K562 (cell line): ENCODE measurements around the gene TLNRD1. TPM values are rescaled to one million over a fixed set of nuclear protein-coding genes. Genes with fewer than 3 reads are reported as not detected.

Experiments
- ATAC-seq: fragments of 200-7000 bp; cut with Tn5 transposase; 3 replicates; pipeline ENCODE4 v1.9.1; 2020; ENCODE audit warnings: moderate library complexity
- BruUV-seq: library from RNA; stranded (reverse); fragments of 400-500 nt; replicated peaks from 2 replicates; lab custom pipeline; 2021; lab: Mats Ljungman, UMichigan
- CTCF ChIA-PET: fragments of 300-600 bp; formaldehyde crosslinking; extraction: SDS; loops from one replicate; lab custom pipeline; 2021; ENCODE audit warnings: low intra/inter-chr PET ratio; lab: Yijun Ruan, JAX
- POLR2A ChIA-PET: fragments of 300-600, 350-650 bp; sonication (Branson Sonifier 250); formaldehyde crosslinking; extraction: SDS; loops from one replicate; lab custom pipeline; 2021; ENCODE audit warnings: antibody characterized with exemption, inconsistent platforms; lab: Yijun Ruan, JAX
- DNase-seq, 4 experiments: peaks; one replicate each; pipeline versions ENCODE4 v3.0.0 to v3.0.0-alpha.2; 2011 to 2018; ENCODE audit warnings: low spot score in 3 of 4, mixed read lengths in 3 of 4; ENCODE audit errors: extremely low read depth in 1 of 4
- FAIRE-seq: peaks from 2 replicates; lab custom pipeline; 2011; peaks lifted over from hg19 to GRCh38; lab: Jason Lieb, UNC
- H2AFZ ChIP-seq: 2 replicates; pipeline ENCODE4 v1.6.0; 2011; ENCODE audit warnings: low read depth, low read length, control low read depth, inconsistent platforms
- H3K27ac ChIP-seq: fragments of 200-600 bp; 3 replicates; pipeline ENCODE4 v1.8.0; 2011; ENCODE audit warnings: low read depth, mild to moderate bottlenecking, control low read depth, inconsistent platforms, low read length, moderate library complexity, mixed read lengths; ENCODE audit errors: extremely low read depth
- H3K27me3 ChIP-seq, 2 experiments: fragments of 300-600 bp in 1 of 2; 2 replicates in 1 of 2; 3 replicates in 1 of 2; pipeline versions ENCODE4 v1.6.0 to v1.8.0; 2011; ENCODE audit warnings: inconsistent platforms in 2 of 2, low read length in 2 of 2, mild to moderate bottlenecking in 1 of 2, mixed read lengths in 1 of 2, moderate library complexity in 1 of 2; ENCODE audit not compliant: control insufficient read depth in 2 of 2, insufficient read depth in 2 of 2
- H3K36me3 ChIP-seq: fragments of 300-600 bp; 3 replicates; pipeline ENCODE4 v1.8.0; 2011; ENCODE audit warnings: mild to moderate bottlenecking, low read length, inconsistent platforms; ENCODE audit not compliant: control insufficient read depth, insufficient read depth
- H3K4me1 ChIP-seq, 2 experiments: fragments of 200-600 bp in 1 of 2; replicated peaks in 1 of 2; 2 replicates in 1 of 2; 3 replicates in 1 of 2; pipeline versions ENCODE4 v1.5.1 to v1.8.0; 2011; ENCODE audit warnings: inconsistent platforms in 2 of 2, low read length in 2 of 2, mild to moderate bottlenecking in 1 of 2, mixed read lengths in 1 of 2, moderate library complexity in 1 of 2; ENCODE audit not compliant: control insufficient read depth in 2 of 2, insufficient read depth in 2 of 2
- H3K4me2 ChIP-seq: 2 replicates; pipeline ENCODE4 v1.6.1; 2011; ENCODE audit warnings: low read length, control low read depth, inconsistent platforms, mixed read lengths; ENCODE audit not compliant: insufficient read depth
- H3K4me3 ChIP-seq: fragments of 200-600 bp; sonication (generic), shearing (Covaris generic); 2 replicates; pipeline ENCODE4 v1.5.1; 2016; ENCODE audit warnings: control low read depth, inconsistent platforms
- H3K79me2 ChIP-seq: fragments of 200-600 bp; 3 replicates; pipeline ENCODE4 v1.8.0; 2011; ENCODE audit warnings: low read length, inconsistent platforms; ENCODE audit not compliant: control insufficient read depth, insufficient read depth
- H3K9ac ChIP-seq, 2 experiments: 2 replicates each; pipeline versions ENCODE4 v1.6.0 to v1.6.1; 2011; ENCODE audit warnings: low read depth in 2 of 2, low read length in 2 of 2, control low read depth in 1 of 2, inconsistent platforms in 1 of 2, mild to moderate bottlenecking in 1 of 2, mixed read lengths in 1 of 2; ENCODE audit not compliant: insufficient read depth in 1 of 2
- H3K9me1 ChIP-seq: one replicate; pipeline ENCODE4 v1.6.0; 2011; ENCODE audit warnings: inconsistent platforms, mild to moderate bottlenecking, low read length, moderate library complexity; ENCODE audit not compliant: control insufficient read depth, insufficient read depth
- H3K9me3 ChIP-seq: replicated peaks from 2 replicates; pipeline ENCODE4 v1.5.1; 2011; ENCODE audit warnings: low read depth, low read length, inconsistent platforms; ENCODE audit not compliant: control insufficient read depth, insufficient read depth
- H4K20me1 ChIP-seq: replicated peaks from 2 replicates; pipeline ENCODE4 v1.6.1; 2011; ENCODE audit warnings: low read length, inconsistent platforms, mixed read lengths; ENCODE audit not compliant: control insufficient read depth, insufficient read depth
- CHD1 ChIP-seq: fragments of 200-600 bp; sonication (generic); IDR thresholded peaks from one replicate; pipeline ENCODE4 v1.6.1; 2012; ENCODE audit warnings: mild to moderate bottlenecking, moderate library complexity, low read length, inconsistent platforms
- FOXM1 ChIP-seq, 2 experiments: fragments of 450-650 bp in 1 of 2; sonication (generic) in 1 of 2; formaldehyde crosslinking in 1 of 2; IDR thresholded peaks; 2 replicates each; pipeline versions ENCODE4 v1.6.1 to v1.9.0; 2017 to 2022; ENCODE audit warnings: low read depth in 2 of 2, mild to moderate bottlenecking in 2 of 2, missing genetic modification reagents in 1 of 2, moderate library complexity in 1 of 2
- MEF2D ChIP-seq: conservative IDR thresholded peaks from 2 replicates; pipeline ENCODE4 v1.6.1; 2016; ENCODE audit warnings: low read depth, missing genetic modification characterization, missing compliant biosample characterization
- MTA1 ChIP-seq: fragments of 450-650 bp; IDR thresholded peaks from 2 replicates; pipeline ENCODE4 v1.6.1; 2017; ENCODE audit warnings: borderline replicate concordance
- NCOA2 ChIP-seq, 2 experiments: fragments of 450-650 bp; IDR thresholded peaks; 2 replicates each; pipeline ENCODE4 v1.6.1; 2018; ENCODE audit warnings: mild to moderate bottlenecking in 2 of 2, moderate library complexity in 1 of 2; ENCODE audit not compliant: partially characterized antibody in 2 of 2
- PCBP2 ChIP-seq: fragments of 200-400 bp; formaldehyde crosslinking; IDR thresholded peaks from 2 replicates; pipeline ENCODE4 v1.6.1; 2018; ENCODE audit warnings: low read length, low read depth, mild to moderate bottlenecking, moderate library complexity; ENCODE audit not compliant: poor library complexity, severe bottlenecking
- SIN3B ChIP-seq: fragments of 450-650 bp; IDR thresholded peaks from 2 replicates; pipeline ENCODE4 v1.6.1; 2017; ENCODE audit warnings: low read depth, mild to moderate bottlenecking, moderate library complexity
- SMARCA5 ChIP-seq: fragments of 450-650 bp; IDR thresholded peaks from 2 replicates; pipeline ENCODE4 v1.6.1; 2016
- SMARCC2 ChIP-seq: fragments of 450-650 bp; IDR thresholded peaks from 2 replicates; pipeline ENCODE4 v1.6.1; 2017; ENCODE audit warnings: antibody characterized with exemption, moderate library complexity, mild to moderate bottlenecking, low read depth
- SNIP1 ChIP-seq: fragments of 450-650 bp; IDR thresholded peaks from 2 replicates; pipeline ENCODE4 v1.7.1; 2017; ENCODE audit warnings: low read depth, mild to moderate bottlenecking
- TEAD4 ChIP-seq, 2 experiments: sonication (generic) in 1 of 2; formaldehyde crosslinking in 1 of 2; IDR thresholded peaks; 2 replicates each; pipeline versions ENCODE4 v1.6.1 to v1.8.0; 2012 to 2022; ENCODE audit warnings: borderline replicate concordance in 1 of 2, inconsistent platforms in 1 of 2, low read length in 1 of 2, mild to moderate bottlenecking in 1 of 2, missing genetic modification reagents in 1 of 2
- YY1 ChIP-seq, 3 experiments: IDR thresholded peaks; 2 replicates each; pipeline ENCODE4 v1.6.1; 2011; ENCODE audit warnings: low read length in 2 of 3, mild to moderate bottlenecking in 2 of 3, moderate library complexity in 2 of 3, borderline replicate concordance in 1 of 3, control low read depth in 1 of 3, low read depth in 1 of 3; ENCODE audit not compliant: insufficient read depth in 3 of 3, insufficient replicate concordance in 2 of 3, control insufficient read depth in 1 of 3, insufficient read length in 1 of 3; ENCODE audit errors: extremely low read depth in 1 of 3
- ZBTB8A ChIP-seq: fragments of 450-650 bp; IDR thresholded peaks from 2 replicates; pipeline ENCODE4 v1.6.1; 2018; ENCODE audit warnings: mild to moderate bottlenecking, moderate library complexity; ENCODE audit not compliant: partially characterized antibody
- ZKSCAN8 ChIP-seq: fragments of 200-800 bp; sonication (Bioruptor generic); IDR thresholded peaks from 2 replicates; pipeline ENCODE4 v1.6.1; 2016; ENCODE audit warnings: missing genetic modification characterization, missing compliant biosample characterization
- ZNF239 ChIP-seq: fragments of 250-450 bp; sonication (Bioruptor Pico); IDR thresholded peaks from 2 replicates; pipeline ENCODE4 v1.4.0; 2020; ENCODE audit warnings: mild to moderate bottlenecking
- ZNF277 ChIP-seq: fragments of 250-450 bp; sonication (Bioruptor Pico); IDR thresholded peaks from 2 replicates; pipeline ENCODE4 v1.8.0; 2022; ENCODE audit warnings: inconsistent platforms, mild to moderate bottlenecking, moderate library complexity, borderline replicate concordance
- ZNF354B ChIP-seq: fragments of 250-450 bp; sonication (Bioruptor Pico); IDR thresholded peaks from 2 replicates; pipeline ENCODE4 v1.4.0; 2020
- ZZZ3 ChIP-seq: fragments of 450-650 bp; IDR thresholded peaks from 2 replicates; pipeline ENCODE4 v1.6.1; 2016; ENCODE audit warnings: antibody characterized with exemption, mild to moderate bottlenecking, moderate library complexity
- WGBS: fragments of 100-300 bp; shearing (Covaris generic); methylation state at CpG from one replicate; pipeline ENCODE4 v1.1.6; 2016; ENCODE audit warnings: low coverage, mixed read lengths; ENCODE audit not compliant: insufficient coverage; ENCODE audit errors: missing lambda C conversion rate; 5-methylcytosine and 5-hydroxymethylcytosine counted together
- in situ Hi-C: fragments of 300-500 bp; cut with MboI; formaldehyde crosslinking; loops from 4 replicates; pipeline ENCODE4 v1.15.0; 2018; ENCODE audit warnings: inconsistent platforms, mixed read lengths
- intact Hi-C: fragments of 100-400 bp; cut with micrococcal nuclease; formaldehyde crosslinking; loops from 2 replicates; pipeline ENCODE4 v1.14.2; 2022
- polyA plus RNA-seq, 8 experiments: library from polyadenylated mRNA; depleted of rRNA in 4 of 8; stranded (reverse) in 5 of 8; unstranded in 3 of 8; fragments of >200 nt; fragmentation: Nextera tagmentation in 2 of 8; fragmentation: Illumina TruSeq in 1 of 8; extraction: Ambion mirVana in 2 of 8; extraction: Trizol in 1 of 8; gene quantifications; 2 replicates each; pipeline versions ENCODE4 v1.2.1 to v1.2.3, GENCODE V29; 2011 to 2014; ENCODE audit warnings: inconsistent platforms in 1 of 8, missing spikeins in 1 of 8
- total RNA-seq, 7 experiments: library from RNA; depleted of rRNA in 6 of 7; stranded (reverse); fragments of >200 nt in 6 of 7; fragmentation: Illumina TruSeq in 2 of 7; extraction: Trizol in 2 of 7; gene quantifications; 2 replicates each; pipeline versions ENCODE4 v1.2.1 to v1.2.3, GENCODE V29; 2011 to 2021; ENCODE audit warnings: low replicate concordance in 1 of 7

TLNRD1 gene
- total and polyA plus RNA-seq, 9 of the 15 experiments (the other 6 are each of a cell fraction or from before 2014, with no cell fraction given) = 1.1 to 33.1 (median 5.7) TPM

- TF ChIP-seq ZNF277 = no peak
- TF ChIP-seq TEAD4 (IDR thresholded peaks at IDR 0.05; ENCODE audit: low read length) = no peak
- TF ChIP-seq TEAD4 (CRISPR knock-in tag; IDR thresholded peaks at IDR 0.05; ENCODE audit: borderline replicate concordance) = no peak
- no peak for TF ChIP-seq MTA1
- TF ChIP-seq SMARCC2 = no peak
- TF ChIP-seq CHD1 = no peak
- no peak for TF ChIP-seq SNIP1
- TF ChIP-seq ZZZ3 = no peak
Measured at GRCh38 chr15:81013396-81013929, 12.7 kb downstream of the TLNRD1 start (continued).

- no peak for TF ChIP-seq SIN3B
- TF ChIP-seq ZKSCAN8 (CRISPR knock-in tag) = no peak
- TF ChIP-seq SMARCA5 = no peak
- TF ChIP-seq ZBTB8A = no peak
- no peak for TF ChIP-seq FOXM1 (IDR thresholded peaks at IDR 0.05; ENCODE audit: low read depth)
- no peak for TF ChIP-seq FOXM1 (CRISPR knock-in tag; IDR thresholded peaks at IDR 0.05; ENCODE audit: low read depth)
- no peak for TF ChIP-seq NCOA2 (IDR thresholded peaks at IDR 0.05; ENCODE audit: partially characterized antibody in 2 of 2)
- no peak for TF ChIP-seq PCBP2
- TF ChIP-seq ZNF354B (CRISPR knock-in tag) = no peak
- no peak for TF ChIP-seq ZNF239
- TF ChIP-seq MEF2D (tag) = no peak
- TF ChIP-seq YY1 (IDR thresholded peaks at IDR 0.05; ENCODE audit: borderline replicate concordance in 1 of 3, control insufficient read depth in 1 of 3, extremely low read depth in 1 of 3, insufficient read depth in 3 of 3, insufficient read length in 1 of 3, insufficient replicate concordance in 2 of 3, low read depth in 1 of 3, low read length in 2 of 3) = no peak
- Histone ChIP-seq H3K4me1 (no peaks in the 10 kb centered on the region), H2AFZ (no peak overlapping the region), H3K79me2 (no peaks in the 10 kb centered on the region), H3K4me2 (no peak overlapping the region), H3K27ac (no peak overlapping the region), H3K36me3 (no peaks in the 10 kb centered on the region), H3K9me3 (no peaks in the 10 kb centered on the region), H3K27me3 (no peaks in the 10 kb centered on the region), H4K20me1 (no peaks in the 10 kb centered on the region), H3K4me3 (no peak overlapping the region), H3K9ac (no peak overlapping the region), H3K9me1 (no peaks in the 10 kb centered on the region)
- DNase-seq (no peak), FAIRE-seq (no peak), ATAC-seq (no peak)
- BruUV-seq = no TSS peak
- intact Hi-C loops = no loop called here
- CTCF ChIA-PET = no interaction called here
- WGBS = 23% methylated on average over 9 of the region's 9 CpGs
- POLR2A ChIA-PET = interaction anchor here (1.1 to 2.0 kb wide), 2 partner anchors 9 to 14 kb away, joined by 4 to 8 read pairs; partner anchors contain the start of gene TLNRD1
- in situ Hi-C loops = no loop called here
Measured at GRCh38 chr15:81014446-81015093, 13.8 kb downstream of the TLNRD1 start.
